GM12872 (cell line): ENCODE data around the gene FGF22.

Source experiments
- TF ChIP-seq, protein P1 (sequence below): IDR thresholded peaks from 3 replicates; pipeline ENCODE4 v1.5.1; 2011; ENCODE audit warnings: low read depth, mild to moderate bottlenecking, low read length, moderate library complexity; ENCODE audit not compliant: insufficient read depth

Gene FGF22

DNA sequence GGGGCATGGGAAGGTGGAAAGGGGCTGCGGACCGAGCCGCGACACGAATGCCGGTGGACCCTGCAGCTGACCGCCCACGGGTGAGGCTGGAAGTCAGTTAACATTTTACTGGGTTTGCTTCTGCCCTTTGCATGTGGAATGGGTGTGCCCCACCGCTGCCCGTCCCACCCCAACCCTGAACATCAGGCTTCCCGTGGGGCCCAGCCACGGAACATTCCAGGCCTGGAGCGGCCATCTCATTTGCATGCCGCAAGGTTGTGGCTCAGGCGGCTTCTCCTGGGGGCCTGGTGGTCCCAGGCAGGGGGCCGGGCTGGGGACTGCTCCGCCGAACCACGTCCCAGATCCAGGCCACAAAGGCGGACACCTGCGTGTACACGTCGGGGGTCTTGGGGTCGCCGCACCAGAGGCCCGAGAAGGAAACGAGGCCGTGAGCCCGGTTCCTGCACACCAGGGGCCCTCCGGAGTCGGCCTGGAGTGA is 45.8 kb downstream of the FGF22 start:
- TF ChIP-seq, protein P1, sequence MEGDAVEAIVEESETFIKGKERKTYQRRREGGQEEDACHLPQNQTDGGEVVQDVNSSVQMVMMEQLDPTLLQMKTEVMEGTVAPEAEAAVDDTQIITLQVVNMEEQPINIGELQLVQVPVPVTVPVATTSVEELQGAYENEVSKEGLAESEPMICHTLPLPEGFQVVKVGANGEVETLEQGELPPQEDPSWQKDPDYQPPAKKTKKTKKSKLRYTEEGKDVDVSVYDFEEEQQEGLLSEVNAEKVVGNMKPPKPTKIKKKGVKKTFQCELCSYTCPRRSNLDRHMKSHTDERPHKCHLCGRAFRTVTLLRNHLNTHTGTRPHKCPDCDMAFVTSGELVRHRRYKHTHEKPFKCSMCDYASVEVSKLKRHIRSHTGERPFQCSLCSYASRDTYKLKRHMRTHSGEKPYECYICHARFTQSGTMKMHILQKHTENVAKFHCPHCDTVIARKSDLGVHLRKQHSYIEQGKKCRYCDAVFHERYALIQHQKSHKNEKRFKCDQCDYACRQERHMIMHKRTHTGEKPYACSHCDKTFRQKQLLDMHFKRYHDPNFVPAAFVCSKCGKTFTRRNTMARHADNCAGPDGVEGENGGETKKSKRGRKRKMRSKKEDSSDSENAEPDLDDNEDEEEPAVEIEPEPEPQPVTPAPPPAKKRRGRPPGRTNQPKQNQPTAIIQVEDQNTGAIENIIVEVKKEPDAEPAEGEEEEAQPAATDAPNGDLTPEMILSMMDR, result no peak

DNA sequence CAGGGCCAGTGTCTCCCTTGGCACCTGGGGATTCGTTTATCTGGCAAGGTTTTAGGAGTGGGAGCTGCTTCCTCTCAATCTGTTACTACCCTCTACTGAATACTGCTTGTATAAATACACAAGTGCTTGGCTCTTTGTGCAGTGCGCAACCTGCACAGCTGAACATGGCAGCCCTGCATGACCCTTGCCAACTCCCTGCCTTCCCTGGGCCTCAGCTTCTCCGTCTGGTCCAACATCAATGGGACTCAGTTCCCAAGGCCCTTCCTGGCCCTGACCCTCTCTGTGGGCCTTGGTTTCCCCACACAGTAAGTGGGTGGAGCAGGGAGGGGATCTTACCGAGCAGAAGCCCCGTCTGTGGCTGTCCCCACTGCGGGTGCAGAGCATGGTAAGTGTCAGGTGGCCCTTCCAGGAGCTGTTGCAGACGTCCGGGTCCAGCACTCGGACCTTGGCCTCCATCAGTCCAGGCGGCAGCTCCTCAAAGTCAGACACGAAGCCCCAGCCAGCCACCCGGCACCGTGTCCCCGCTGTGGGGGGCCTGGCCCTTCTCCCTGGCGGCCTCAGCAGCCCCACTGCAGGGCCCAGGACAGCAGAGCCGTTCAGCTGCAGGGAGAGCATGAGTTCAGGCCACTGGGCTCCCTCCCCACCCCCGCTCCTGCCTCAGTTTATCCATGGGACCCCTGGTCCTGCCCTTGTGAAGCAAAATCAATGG is 47.1 kb downstream of the FGF22 start:
- TF ChIP-seq, protein P1, result no peak

DNA sequence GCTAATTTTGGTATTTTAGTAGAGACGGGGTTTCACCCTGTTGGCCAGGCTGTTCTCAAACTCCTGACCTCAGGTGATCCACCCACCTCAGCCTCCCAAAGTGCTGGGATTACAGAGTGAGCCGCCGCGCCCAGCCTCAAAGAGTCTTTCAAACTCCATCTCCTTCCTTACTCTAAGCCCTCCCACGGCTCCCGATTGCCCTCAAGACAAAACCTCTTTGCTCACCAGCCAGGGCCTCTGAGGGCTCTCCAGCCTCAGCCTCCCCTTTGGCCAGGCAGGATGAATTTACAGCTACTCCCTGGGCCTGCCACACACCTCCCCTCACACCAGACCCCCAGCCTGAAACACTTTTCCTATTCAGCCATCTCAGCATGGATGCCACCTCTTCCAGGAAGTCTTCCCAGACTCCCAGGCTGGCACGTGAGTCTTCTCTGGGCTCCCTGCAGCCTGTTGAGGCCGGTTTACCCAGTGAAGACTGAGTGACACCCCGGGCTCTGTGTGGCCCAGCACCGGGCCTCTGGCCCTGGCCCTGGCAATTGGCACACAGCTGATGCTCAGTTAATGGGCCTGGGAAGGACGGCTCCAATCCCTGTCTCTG is 48.0 kb downstream of the FGF22 start:
- TF ChIP-seq, protein P1, result no peak

DNA sequence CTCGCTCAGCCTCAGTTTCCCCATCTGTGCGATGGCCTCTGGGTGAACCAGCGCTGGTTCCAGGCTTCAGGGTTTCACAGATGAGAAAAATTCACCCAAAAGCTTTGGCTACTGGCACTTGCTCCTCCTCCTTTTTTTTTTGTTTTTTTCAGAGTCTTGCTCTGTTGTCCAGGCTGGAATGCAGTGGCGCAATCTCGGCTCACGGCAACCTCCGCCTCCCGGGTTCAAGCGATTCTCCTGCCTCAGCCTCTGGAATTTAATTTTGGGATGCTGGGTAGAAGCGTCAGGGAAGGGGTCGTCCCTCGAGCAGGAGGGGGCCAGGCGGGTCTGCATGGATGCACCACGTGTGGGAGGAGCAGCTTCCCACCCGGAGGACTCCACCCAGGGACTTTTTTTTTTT is 48.5 kb downstream of the FGF22 start:
- TF ChIP-seq, protein P1, result no peak

DNA sequence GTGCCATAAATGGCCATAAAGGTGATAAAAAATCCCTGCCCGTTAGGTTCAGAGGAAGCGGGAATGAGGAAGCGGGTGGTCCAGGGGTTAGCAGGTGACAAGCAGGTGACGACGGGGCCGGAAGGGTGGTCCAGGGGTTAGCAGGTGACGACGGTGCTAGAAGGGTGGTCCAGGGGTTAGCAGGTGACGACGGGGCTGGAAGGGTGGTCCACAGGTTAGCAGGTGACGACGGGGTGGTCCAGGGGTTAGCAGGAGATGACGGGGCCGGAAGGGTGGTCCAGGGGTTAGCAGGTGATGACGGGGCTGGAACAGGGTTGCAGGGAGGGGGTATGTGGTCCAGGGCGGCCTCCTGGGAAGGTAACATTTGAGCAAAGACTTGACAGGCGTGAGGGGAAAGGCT is 49.3 kb downstream of the FGF22 start:
- TF ChIP-seq, protein P1, result no peak

DNA sequence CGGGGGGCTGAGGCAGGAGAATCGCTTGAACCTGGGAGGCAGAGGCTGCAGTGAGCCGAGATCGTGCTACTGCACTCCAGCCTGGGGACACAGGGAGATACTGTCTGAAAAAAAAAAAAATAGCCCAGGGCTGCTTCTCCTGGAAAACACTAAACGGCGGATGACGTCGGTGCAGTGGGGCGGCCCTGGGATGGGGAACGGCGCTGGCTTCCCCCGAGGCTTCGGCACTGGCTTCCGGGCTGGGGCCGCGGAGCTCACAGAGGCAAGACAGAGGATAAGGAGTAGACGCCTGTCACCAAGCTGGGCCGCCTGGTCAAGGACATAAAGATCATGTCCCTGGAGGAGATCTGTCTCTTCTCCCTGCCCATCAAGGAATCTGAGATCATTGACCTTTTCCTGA is 50.5 kb downstream of the FGF22 start:
- TF ChIP-seq, protein P1, result no peak
